HG02938 (cell line): ENCODE data around the gene MACC1.

Experiments
- ATAC-seq: cut with Tn5 transposase; IDR thresholded peaks from one replicate; pipeline ENCODE4 v1.9.1; 2021; ENCODE audit warnings: mild to moderate bottlenecking, moderate library complexity; ENCODE audit not compliant: unreplicated experiment

Gene MACC1

GRCh38 chr7:20229646-20230500 lies 12.7 kb upstream of the MACC1 start:
- ATAC-seq, result no peak

GRCh38 chr7:20229081-20229480 lies 11.9 kb upstream of the MACC1 start:
- ATAC-seq, result no peak

- no peak for ATAC-seq
Observed at GRCh38 chr7:20228654-20229053, 11.5 kb upstream of the MACC1 start.

- ATAC-seq, result no peak
Observed at GRCh38 chr7:20227291-20227795, 10.2 kb upstream of the MACC1 start.

- no peak for ATAC-seq
Observed at GRCh38 chr7:20226860-20227259, 9.7 kb upstream of the MACC1 start.

- no peak for ATAC-seq
Observed at GRCh38 chr7:20225384-20225783, 8.2 kb upstream of the MACC1 start.

GRCh38 chr7:20224025-20224424 lies 6.8 kb upstream of the MACC1 start:
- no peak for ATAC-seq

GRCh38 chr7:20223356-20223755 lies 6.2 kb upstream of the MACC1 start:
- no peak for ATAC-seq

- no peak for ATAC-seq
Observed at GRCh38 chr7:20222219-20222828, 5.1 kb upstream of the MACC1 start.

GRCh38 chr7:20220921-20221547 lies 3.9 kb upstream of the MACC1 start:
- ATAC-seq, result peak; percentile 21

- peak; percentile 23 for ATAC-seq
Observed at GRCh38 chr7:20220293-20220761, 3.1 kb upstream of the MACC1 start.

- peak; percentile 78 for ATAC-seq
Observed at GRCh38 chr7:20219446-20220292, 2.5 kb upstream of the MACC1 start.

- ATAC-seq, result no peak
Observed at GRCh38 chr7:20219062-20219445, 1.9 kb upstream of the MACC1 start.

GRCh38 chr7:20218279-20218678 lies 1.1 kb upstream of the MACC1 start:
- no peak for ATAC-seq

- no peak for ATAC-seq
Observed at GRCh38 chr7:20216406-20217036, 663 bp downstream of the MACC1 start.

- no peak for ATAC-seq
Observed at GRCh38 chr7:20214921-20215669, 2.1 kb downstream of the MACC1 start.

GRCh38 chr7:20214132-20214531 lies 3.1 kb downstream of the MACC1 start:
- ATAC-seq, result no peak

- no peak for ATAC-seq
Observed at GRCh38 chr7:20213378-20213777, 3.8 kb downstream of the MACC1 start.

GRCh38 chr7:20211376-20211775 lies 5.8 kb downstream of the MACC1 start:
- ATAC-seq, result no peak
